RCC 7860 (cell line): ENCODE results near the gene MCEMP1.
A peak's percentile ranks its signal among the peaks of the same experiment; 100 is the strongest.
"Not testable (repeated sequence)": the region's sequence is repeated elsewhere in the genome, so short reads cannot be mapped to it uniquely, and the experiment has no call there.

Source experiments
- DNase-seq: peaks from one replicate; pipeline ENCODE4 v3.0.0-alpha.2; 2015; ENCODE audit warnings: low spot score
- FAIRE-seq: peaks from 2 replicates; lab custom pipeline; 2012; peaks lifted over from hg19 to GRCh38; lab: Jason Lieb, UNC

The MCEMP1 gene

DNA sequence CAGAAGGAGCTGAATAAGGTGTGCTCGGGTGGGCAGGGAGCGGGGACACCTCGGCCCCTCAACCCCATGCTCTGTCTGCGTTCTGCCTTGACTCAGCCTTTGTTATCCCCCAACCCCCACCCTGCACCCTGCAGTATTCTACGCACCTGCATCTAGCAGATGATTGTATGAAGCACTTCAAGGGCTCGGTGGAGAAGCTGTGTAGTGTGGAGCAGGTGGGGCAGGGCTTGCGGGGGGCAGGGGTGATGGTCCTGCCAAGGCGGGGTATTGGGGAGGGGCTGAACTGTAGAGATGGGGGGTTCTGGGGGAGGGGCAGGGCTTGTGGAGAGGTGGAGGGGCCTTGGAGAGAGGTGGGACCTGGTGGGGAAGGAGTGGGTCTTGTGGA lies 33.9 kb upstream of the MCEMP1 start:
- FAIRE-seq, result no peak
- DNase-seq, result no peak

GRCh38 chr19:7643629-7644549 lies 33.0 kb upstream of the MCEMP1 start:
- not testable (repeated sequence) for DNase-seq, FAIRE-seq

- FAIRE-seq, result no peak
- no peak for DNase-seq
Measured at GRCh38 chr19:7644550-7644877, 32.4 kb upstream of the MCEMP1 start.

DNA sequence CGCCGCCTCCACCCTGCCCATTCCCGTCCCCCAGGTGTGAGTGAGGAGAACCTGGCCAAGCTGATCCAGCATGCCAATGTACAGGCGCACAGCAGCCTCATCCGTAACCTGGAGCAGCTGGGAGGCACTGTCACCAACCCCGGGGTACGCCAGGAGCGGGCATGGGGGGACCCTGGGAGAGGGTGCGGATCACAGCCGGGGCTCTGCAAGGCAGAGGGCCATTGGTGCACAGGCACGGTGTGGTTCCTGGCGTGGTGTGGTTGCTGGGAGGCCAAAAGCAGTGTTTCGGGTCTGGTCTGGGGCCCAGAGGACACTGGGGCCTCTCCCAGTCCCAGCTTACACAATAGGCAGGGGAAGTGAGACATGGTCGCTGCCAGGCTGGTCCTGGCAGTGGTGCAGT lies 31.7 kb upstream of the MCEMP1 start:
- no peak for FAIRE-seq

GRCh38 chr19:7645656-7646425 lies 31.0 kb upstream of the MCEMP1 start:
- no peak for DNase-seq
- FAIRE-seq, result no peak

More for the DNA sequence above, 31.7 kb upstream of the MCEMP1 start:
- DNase-seq, result no peak

GRCh38 chr19:7646426-7646700 lies 30.5 kb upstream of the MCEMP1 start:
- DNase-seq, result no peak
- FAIRE-seq, result no peak

GRCh38 chr19:7647156-7647555 lies 29.7 kb upstream of the MCEMP1 start:
- FAIRE-seq, result no peak

GRCh38 chr19:7648265-7649014 lies 28.4 kb upstream of the MCEMP1 start:
- DNase-seq, result no peak
- FAIRE-seq, result no peak

More at GRCh38 chr19:7647156-7647555, 29.7 kb upstream of the MCEMP1 start:
- DNase-seq, result no peak

- DNase-seq, result no peak
- no peak for FAIRE-seq
Measured at GRCh38 chr19:7650148-7650547, 26.7 kb upstream of the MCEMP1 start.

GRCh38 chr19:7652061-7652641 lies 24.7 kb upstream of the MCEMP1 start:
- peak; percentile 58 for FAIRE-seq
- peak; percentile 53 for DNase-seq

DNA sequence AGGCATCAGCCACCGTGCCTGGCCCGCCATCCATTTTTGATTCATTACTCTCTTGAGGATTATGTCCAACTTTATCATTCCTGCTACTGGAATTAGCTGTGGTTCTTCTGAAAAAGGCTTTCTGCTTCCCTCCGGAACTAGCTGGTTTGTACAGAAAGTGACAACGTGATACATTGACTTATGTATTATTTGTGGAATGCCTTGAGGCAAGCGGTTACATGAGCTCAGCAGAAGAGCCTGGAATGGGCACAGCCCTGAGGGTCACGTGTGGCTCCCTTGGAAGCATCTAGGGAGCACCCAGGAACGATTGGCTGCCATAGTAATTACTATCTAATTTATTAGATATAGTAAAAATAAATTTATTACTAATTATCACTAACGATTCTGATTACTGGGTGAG lies 22.5 kb upstream of the MCEMP1 start:
- FAIRE-seq (no peak), DNase-seq (no peak)

DNA sequence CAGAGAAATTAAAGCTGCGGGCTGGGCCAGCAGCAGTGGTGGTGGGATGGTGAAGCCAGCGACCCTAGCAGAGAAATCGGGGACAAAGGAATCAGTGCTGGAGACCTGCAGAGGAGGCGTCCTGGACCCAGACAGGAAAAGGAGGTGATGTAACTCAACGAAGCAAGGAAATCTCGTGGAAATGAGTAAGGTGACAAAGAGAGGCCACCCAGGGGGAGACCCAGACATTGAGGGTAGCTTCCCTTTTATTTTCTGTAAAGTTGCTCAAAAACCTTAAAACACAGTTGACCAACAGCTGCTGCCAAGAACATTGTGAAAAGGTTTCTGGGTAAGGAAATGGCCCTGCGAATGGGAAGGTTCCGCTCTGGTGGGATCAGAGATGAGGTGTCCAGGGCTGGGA lies 21.3 kb upstream of the MCEMP1 start:
- no peak for FAIRE-seq
- DNase-seq, result no peak

DNA sequence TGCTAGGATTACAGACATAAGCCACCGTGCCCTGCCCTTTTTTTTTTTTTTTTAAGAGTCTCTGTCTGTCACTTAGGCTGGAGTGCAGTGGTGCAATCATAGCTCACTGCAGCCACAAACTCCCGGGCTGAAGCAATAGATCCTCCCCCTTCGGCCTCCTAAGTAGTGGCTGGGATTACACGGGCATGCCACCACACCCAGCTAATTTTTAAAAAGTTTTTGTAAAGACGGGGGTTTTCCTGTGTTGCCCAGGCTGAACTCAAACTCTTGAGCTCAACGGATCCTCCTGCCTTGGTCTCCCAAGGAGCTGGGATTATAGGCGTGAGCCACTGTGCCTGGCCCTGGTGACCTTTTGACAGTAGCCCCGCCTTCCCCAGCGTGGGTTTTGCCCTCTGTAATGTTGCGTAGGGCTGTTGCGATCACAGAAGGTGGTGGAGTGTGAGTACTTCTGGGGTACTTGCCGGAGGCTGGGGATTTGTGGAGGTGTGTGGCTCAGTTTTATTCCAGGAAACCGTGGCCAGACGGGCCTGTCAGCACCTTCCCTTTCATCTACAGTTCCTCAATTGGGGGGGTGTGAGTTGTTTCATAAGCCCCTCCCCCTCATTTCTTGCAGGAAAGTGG lies 19.6 kb upstream of the MCEMP1 start:
- DNase-seq (no peak), FAIRE-seq (no peak)

DNA sequence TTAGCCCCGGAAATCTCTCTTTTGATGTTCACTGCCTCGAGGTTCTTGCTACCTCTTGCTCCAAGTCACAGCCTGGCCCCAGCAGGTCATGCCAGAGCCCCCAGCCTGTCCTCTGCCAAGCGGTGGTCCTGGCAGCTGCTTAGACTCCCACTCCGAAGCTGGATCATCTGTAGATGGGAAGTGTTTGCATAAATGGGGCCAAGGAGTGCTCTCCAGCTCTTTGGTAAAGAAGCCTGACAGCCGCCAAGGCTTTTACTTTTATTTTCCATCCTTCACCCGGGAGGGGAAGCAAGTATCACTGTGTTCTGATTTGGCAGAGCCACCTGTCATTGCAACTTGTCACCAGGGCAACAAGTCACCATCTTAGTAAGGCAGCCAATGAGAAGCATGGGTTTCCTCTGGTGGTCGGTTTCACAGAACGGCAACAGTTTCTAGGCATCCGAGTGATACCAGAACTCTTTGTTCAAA lies 18.6 kb upstream of the MCEMP1 start:
- FAIRE-seq (no peak), DNase-seq (no peak)

GRCh38 chr19:7661744-7662538 lies 14.9 kb upstream of the MCEMP1 start:
- DNase-seq (no peak), FAIRE-seq (no peak)

DNA sequence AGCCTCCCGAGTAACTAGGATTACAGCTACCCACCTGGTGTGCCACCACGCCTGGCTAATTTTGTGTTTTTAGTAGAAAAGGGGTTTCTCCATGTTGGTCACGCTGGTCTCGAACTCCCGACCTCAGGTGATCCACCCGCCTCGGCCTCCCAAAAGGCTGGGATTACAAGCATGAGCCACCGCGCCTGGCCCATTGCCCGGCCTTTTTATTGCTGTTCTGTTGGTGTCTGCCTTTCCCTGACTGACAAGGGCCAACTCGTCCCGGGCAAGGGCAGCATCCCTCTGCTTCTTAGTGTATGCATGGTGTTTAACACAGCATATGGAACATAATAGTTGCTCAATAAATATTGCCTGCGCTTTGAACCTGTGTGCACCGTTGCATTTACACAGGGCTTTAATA lies 14.2 kb upstream of the MCEMP1 start:
- DNase-seq, result no peak
- FAIRE-seq, result no peak

DNA sequence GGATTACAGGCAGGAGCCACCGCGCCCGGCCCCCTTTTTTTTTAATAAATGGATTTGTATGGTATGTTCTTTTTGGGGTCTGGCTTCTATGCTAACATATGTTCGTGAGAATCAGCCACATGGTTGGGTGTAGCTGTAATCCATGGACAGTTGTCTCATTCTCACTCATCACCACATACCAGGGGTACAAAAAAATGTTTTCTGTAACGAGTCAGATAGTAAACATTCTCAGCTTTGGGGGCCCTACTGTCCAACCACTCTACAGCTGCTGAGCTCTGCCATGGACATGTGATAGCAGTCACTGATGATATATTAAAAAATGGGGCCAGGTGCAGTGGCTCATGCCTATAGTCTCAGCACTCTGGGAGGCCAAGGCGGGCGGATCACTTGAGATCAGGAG lies 13.2 kb upstream of the MCEMP1 start:
- DNase-seq (no peak), FAIRE-seq (no peak)

DNA sequence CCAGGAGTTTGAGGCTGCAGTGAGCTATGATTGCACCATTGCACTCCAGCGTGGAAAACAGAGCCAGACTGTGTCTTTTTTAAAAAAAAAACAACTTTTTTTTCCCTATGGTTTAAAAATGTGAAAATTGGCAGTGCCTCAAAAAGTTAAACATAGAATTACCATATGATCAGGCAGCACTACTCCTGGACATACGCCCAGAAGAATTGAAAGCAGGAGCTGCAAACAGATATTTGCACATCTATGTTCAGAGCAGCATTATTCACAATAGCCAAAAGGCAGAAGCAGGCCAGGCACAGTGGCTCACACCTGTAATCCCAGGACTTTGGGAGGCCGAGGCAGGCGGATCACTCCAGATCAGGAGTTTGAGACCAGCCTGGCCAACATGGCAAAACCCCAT lies 11.8 kb upstream of the MCEMP1 start:
- DNase-seq, result no peak
- FAIRE-seq, result no peak

GRCh38 chr19:7668842-7669241 lies 8.0 kb upstream of the MCEMP1 start, which contains the start of gene RETN:
RETN (plus strand) TSS chr19:7669049; CDS start chr19:7669327, 278 bp downstream.
- DNase-seq (no peak), FAIRE-seq (no peak)

DNA sequence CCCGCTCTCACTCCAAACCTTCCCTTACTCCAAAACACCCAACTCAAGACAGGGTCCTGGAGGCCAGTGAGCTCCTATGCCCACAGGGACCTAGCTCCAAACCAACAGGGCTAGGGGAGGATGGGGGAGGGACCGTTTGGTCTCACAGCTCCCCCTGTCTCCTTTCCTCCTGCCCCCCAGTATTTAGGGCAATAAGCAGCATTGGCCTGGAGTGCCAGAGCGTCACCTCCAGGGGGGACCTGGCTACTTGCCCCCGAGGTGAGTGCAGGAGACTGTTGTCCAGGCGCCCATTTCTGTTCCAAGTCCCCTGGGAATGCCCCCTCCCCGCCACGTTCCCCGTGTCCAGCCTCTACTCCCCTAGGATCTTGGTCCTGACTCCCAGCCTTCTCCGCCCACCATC lies 7.2 kb upstream of the MCEMP1 start:
- no peak for FAIRE-seq
- DNase-seq, result no peak
